Right renal pelvis (tissue), 4 donors: Measurements from ENCODE around the gene CASP7. TPM values are rescaled to one million over a fixed set of nuclear protein-coding genes. Genes with fewer than 3 reads are reported as not detected.
A peak's percentile ranks its signal among the peaks of the same experiment; 100 is the strongest.

Experiments used
- DNase-seq, 4 donors: peaks; one replicate each; pipeline ENCODE4 v3.0.0-alpha.2; 2013; ENCODE audit warnings: low read depth in 4 of 4, low spot score in 3 of 4, missing footprints in 1 of 4
- polyA plus RNA-seq, 4 donors: library from polyadenylated mRNA; unstranded; fragments of 120-200 nt; gene quantifications; one replicate each; pipeline ENCODE4 v1.2.1, GENCODE V29; 2013; ENCODE audit not compliant: insufficient read length in 4 of 4

Gene CASP7
- polyA plus RNA-seq, 4 donors, result 28.2 to 33.8 (median 30.4) TPM

GRCh38 chr10:113665806-113666354 is 13.8 kb upstream of the CASP7 start:
- no peak for DNase-seq

- no peak for DNase-seq
These were observed 12.9 kb upstream of the CASP7 start for GRCh38 chr10:113666682-113667252.

- peak; percentile 23 to 44 (median 28) for DNase-seq
These were observed 739 bp downstream of the CASP7 start for GRCh38 chr10:113680190-113681111.

GRCh38 chr10:113681533-113682470 is 2.1 kb downstream of the CASP7 start:
- no peak for DNase-seq

- DNase-seq, result no peak
These were observed 3.6 kb downstream of the CASP7 start for GRCh38 chr10:113683300-113683699.

- DNase-seq, result no peak
These were observed 6.3 kb downstream of the CASP7 start for GRCh38 chr10:113686028-113686427.

- no peak for DNase-seq
These were observed 7.3 kb downstream of the CASP7 start for GRCh38 chr10:113687037-113687436.

GRCh38 chr10:113689057-113689456 is 9.3 kb downstream of the CASP7 start:
- no peak for DNase-seq

GRCh38 chr10:113689574-113689973 is 9.9 kb downstream of the CASP7 start:
- no peak for DNase-seq

GRCh38 chr10:113690749-113691148 is 11.0 kb downstream of the CASP7 start:
- no peak for DNase-seq

GRCh38 chr10:113691381-113691780 is 11.7 kb downstream of the CASP7 start:
- DNase-seq, result no peak

- no peak for DNase-seq
These were observed 12.6 kb downstream of the CASP7 start for GRCh38 chr10:113692271-113692670.

GRCh38 chr10:113693348-113693747 is 13.6 kb downstream of the CASP7 start:
- no peak for DNase-seq

GRCh38 chr10:113695691-113696090 is 16.0 kb downstream of the CASP7 start:
- DNase-seq, result no peak

- DNase-seq, result no peak
These were observed 17.9 kb downstream of the CASP7 start for GRCh38 chr10:113697595-113697994.

GRCh38 chr10:113704637-113705343 is 25.1 kb downstream of the CASP7 start:
- DNase-seq, result peak in 3 of 4 donors; percentile 21 to 43 (median 25)

GRCh38 chr10:113705344-113705652 is 25.6 kb downstream of the CASP7 start:
- DNase-seq, result no peak

GRCh38 chr10:113706623-113707022 is 26.9 kb downstream of the CASP7 start:
- DNase-seq, result no peak

GRCh38 chr10:113708640-113709039 is 28.9 kb downstream of the CASP7 start:
- no peak for DNase-seq

- no peak for DNase-seq
These were observed 29.6 kb downstream of the CASP7 start for GRCh38 chr10:113709221-113709838.
